Stomach (tissue), 4 donors: ENCODE data around the gene PCBP3.

Experiments used
- CTCF ChIP-seq, 7 experiments: fragments of 450-650 bp in 4 of 7; fragments of 200-600 bp in 3 of 7; sonication (generic) in 3 of 7; IDR thresholded peaks; one replicate each; pipeline ENCODE4 v1.5.1; 2016 to 2019; ENCODE audit warnings: antibody characterized with exemption in 7 of 7, control low read depth in 2 of 7, mild to moderate bottlenecking in 1 of 7
- EP300 ChIP-seq: sonication (generic); formaldehyde crosslinking; IDR thresholded peaks from one replicate; pipeline ENCODE4 v1.6.1; 2017; ENCODE audit warnings: antibody characterized with exemption
- POLR2A ChIP-seq, 4 donors: fragments of 450-650 bp; IDR thresholded peaks; one replicate each; pipeline ENCODE4 v1.6.1; 2016; ENCODE audit warnings: antibody characterized with exemption in 4 of 4, control low read depth in 2 of 4, mild to moderate bottlenecking in 1 of 4, moderate library complexity in 1 of 4
- POLR2AphosphoS5 ChIP-seq, 3 donors: sonication (generic); formaldehyde crosslinking; IDR thresholded peaks; one replicate each; pipeline ENCODE4 v1.6.1; 2016; ENCODE audit warnings: antibody characterized with exemption in 3 of 3

GRCh38 chr21:45736042-45736689 lies 92.6 kb downstream of the PCBP3 start:
- TF ChIP-seq CTCF (IDR thresholded peaks at IDR 0.05): no peak
- no peak for TF ChIP-seq POLR2A (IDR thresholded peaks at IDR 0.05)
- no peak for TF ChIP-seq POLR2AphosphoS5 (IDR thresholded peaks at IDR 0.05)
- TF ChIP-seq EP300: no peak
